Stimulated activated CD8-positive, alpha-beta memory T cell treated with anti-CD3 and anti-CD28 coated beads, Interleukin-15, amount 100 ng/mL, for 1 hour (primary cell): ENCODE results near the gene PLEKHG5.

Source experiments
- DNase-seq: peaks from one replicate; pipeline ENCODE4 v3.0.0-alpha.2; 2020; ENCODE audit warnings: low read depth

PLEKHG5 gene

DNA sequence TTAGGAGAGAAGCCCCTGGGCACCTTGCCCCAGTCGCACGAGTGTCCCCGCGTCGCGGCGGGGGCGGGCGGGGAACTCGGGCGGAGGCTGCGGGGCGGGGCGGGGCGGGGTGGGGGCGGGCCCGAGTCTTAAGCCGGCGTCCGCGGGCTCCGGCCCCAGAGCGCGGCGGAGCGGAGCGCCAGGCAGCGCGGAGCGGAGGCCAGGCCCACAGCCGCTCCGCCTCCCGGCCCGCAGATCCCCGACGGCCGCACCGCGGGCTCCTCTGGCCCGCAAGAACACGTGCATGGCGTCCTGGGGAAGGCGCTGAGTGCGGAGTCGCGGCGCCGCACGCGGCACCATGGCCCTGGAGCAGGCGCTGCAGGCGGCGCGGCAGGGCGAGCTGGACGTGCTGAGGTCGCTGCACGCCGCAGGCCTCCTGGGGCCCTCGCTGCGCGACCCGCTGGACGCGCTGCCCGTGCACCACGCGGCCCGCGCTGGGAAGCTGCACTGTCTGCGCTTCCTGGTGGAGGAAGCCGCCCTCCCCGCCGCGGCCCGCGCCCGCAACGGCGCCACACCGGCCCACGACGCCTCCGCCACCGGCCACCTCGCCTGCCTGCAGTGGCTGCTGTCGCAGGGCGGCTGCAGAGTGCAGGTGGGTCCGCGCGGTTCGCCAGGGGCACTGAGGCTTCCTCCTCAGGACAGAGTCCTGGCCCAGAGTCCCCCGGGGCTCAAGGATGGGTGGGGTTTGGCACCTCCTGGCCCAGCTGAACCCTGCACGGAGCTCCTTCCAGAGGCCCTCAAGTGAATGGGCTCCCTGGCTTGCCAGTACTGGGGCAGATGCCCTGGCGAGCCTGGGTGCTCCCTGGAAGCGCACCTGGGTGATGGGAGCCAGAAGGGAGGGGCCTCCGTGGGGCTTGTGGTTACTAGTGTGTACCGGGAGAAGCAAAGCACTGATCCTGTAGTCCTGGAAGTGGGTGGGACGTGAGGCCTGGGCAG is 66.6 kb downstream of the PLEKHG5 start, which contains the start of gene ESPN:
ESPN (plus strand) TSS at position 158 of the 975 bp plus-strand sequence; CDS start at position 338, 180 bp downstream.
- no peak for DNase-seq

DNA sequence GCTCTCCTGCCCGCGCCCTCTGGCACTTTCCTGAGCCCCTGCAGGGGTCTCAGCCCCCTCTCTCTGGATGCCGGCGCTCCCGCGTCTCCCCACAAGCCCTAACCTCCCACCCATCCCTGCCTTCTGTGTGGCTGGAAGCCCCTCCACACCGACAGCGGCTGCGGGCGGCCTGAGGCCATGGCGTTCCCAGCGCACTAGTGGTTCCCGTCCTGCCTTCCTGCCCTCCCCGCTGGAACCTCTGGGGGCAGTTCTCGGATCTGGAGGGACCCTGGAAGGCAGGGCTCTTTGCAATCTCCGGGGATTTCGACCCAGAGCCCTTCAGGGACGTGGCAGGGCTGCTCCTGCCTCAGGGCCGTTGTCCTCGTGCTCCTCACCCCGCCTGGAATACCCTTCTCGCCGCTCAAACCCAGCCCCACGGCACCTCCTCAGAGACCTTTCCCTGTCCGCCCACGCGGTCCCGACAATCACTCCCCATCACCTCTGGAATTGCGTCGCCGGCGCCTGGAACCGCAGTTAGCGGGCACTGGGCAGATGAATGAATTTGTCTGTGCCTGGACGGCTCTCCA is 67.4 kb downstream of the PLEKHG5 start:
- DNase-seq = no peak

DNA sequence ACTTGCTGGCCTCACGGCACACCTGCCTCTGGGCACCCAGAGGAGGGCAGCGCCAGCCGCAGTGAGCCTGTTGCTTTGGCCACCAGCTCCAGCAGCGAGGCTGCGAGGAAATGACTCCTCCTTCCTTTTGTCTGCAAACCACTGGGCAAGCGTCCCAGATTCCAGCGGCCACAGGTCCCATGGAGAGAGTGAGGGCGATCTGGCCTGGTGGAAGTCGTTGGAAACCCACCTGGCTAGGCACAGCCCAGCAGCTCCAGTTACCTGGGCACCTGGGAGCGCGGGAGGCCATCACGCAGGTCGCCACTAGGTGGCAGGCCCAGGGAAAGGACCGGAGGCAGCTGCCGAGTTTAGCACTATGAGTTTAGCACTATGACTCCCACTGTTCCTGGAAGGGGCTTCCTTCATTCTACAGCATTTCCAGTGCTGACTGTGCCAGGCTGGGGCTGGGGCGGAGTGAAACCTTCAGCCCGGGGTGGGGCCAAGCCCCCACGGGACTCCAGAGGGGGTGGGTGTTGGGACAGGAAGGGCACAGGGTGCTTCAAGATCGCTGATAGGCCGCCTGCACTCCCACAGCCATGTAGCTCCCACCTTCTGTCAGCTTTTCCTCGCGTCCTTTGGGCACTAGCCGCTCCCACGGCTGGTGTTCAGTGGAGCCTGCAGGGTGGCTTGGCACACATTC is 68.0 kb downstream of the PLEKHG5 start:
- peak; percentile 55 for DNase-seq

DNA sequence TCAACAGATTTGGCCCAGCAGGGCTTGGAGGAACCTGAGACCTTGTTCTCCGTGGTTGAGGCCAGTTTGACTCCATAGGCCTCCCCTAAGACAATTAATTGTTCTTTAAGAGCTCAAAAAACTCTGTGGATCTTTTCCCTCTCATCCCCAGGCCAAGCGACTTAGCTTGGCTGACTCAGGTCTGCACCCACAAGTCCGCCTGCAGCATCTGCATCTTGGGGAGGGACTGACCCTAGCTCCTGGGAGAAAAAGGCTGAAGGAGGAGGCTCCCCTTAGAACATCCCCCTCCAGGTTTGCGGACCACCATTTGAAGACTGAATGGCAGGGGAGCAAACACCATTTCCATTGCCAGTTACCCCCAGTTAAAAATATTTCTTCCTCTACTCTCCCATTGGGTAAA is 70.2 kb downstream of the PLEKHG5 start:
- no peak for DNase-seq

DNA sequence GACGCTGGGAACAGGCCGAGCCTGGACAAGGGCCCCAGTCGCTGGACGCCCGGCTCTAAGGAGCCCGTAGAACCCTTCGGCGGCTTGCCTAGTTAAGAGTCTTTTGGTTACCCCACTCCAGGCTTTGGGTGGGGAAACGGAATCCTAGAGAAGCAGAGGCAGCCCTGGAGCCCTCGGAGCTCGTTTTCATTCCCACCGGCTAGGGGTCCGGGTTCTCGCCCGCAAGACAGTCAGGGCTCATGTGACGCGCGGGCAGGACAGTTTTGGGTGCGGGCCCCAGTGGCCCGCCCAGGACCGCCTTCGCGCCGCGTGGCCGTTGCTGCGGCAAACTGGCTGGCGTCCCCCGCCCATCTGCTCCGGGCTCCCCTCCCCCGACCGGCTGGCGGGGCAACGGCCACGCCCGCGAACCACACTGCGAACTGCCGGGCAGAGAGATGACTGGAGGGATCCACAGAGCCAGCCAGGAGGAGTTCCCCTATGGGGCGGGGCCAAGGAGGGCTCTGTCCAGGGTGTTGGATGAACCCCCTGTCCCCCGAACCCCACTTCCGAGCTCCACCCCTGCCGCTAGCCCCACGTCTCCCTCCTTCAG is 70.9 kb downstream of the PLEKHG5 start:
- DNase-seq = no peak

DNA sequence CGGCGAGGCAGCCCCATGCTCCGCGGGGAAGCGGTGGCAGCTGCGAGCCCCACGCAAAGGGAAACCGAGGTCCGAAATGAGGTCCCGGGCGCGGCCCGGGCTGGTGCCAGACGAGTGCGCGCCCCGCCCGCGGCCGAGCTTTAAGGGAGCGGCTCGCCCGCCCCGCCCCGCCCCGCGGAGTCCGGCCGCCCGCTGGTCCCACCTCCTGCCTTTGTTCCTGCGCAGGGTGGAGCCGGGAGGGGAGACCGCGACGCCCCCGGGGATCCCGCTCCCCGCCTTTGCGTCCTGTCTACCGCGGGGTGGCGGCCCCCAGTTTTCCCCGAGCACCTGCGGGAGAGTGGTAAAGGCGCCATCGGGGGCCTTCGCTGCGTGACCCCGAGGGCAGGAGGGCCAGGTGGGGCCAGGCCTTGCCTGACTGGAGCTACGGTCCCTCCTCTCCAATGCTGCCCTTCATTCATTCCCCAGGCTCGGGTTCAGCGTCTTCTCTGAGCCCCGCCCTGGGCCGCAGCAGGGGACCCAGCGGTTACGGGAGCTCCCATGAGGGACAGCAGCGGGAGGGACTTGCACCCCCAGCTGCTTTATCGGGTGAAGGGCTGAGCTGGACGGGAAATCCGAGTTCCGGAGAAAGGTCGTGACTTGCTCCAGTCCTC is 71.5 kb downstream of the PLEKHG5 start, which contains the start of gene HES2:
HES2 (minus strand) TSS at position 116 of the 650 bp plus-strand sequence; CDS start at position 17, 99 bp downstream.
- DNase-seq = no peak

DNA sequence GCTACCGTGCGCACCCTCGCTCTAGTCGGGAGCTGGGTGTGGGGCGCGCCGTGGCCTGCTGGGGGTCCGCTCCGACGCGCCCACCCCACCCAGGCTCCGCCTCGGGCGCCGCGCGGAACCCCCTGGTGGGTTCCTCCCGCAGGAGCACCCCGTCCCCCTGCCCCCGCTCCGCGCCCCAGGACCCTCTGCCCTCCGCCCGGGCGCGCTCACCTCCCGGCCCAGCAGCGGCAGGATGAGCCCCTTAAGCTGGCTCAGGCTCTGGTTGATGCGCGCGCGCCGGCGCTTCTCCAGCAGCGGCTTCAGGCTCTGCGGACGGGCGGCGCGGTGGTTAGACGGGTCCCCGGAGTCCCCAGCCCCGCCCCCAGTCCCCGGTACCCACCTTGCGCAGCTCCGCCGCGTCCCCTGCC is 72.1 kb downstream of the PLEKHG5 start:
- DNase-seq = no peak

DNA sequence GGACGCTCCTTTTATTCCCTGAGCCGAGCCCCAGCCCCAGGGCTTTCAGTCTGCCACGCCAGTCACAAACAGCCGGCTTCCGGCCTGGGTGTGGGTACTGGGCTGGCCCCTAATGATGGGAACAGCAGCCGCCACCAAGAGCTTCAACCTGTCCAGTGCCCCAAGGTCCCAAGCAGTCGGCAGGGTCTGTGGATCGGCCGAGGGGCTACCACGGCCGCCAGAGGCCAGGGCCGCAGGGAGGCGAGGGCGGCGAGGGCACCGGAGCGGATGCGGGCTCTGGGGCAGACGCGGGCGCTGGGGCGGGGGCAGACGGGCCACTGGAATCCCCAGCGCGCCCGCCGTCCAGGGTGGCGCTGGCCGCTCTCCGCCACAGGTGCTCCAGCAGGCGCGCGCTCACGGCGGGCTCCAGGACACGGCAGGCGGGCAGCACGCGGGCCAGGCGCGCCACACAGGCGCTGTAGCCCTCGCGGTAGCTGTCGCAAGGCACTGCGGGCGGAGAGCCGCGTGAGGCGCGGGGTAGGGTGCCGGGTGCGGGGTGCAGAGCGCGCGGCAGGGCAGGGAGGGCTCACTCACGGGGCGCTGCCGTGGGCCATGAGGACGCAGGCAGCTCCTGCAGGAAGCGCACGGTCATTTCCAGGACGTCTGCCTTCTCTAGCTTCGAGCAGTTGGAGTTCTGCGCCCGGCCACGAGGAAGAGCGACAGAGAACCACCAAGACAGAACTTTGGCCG is 72.6 kb downstream of the PLEKHG5 start:
- DNase-seq = no peak

DNA sequence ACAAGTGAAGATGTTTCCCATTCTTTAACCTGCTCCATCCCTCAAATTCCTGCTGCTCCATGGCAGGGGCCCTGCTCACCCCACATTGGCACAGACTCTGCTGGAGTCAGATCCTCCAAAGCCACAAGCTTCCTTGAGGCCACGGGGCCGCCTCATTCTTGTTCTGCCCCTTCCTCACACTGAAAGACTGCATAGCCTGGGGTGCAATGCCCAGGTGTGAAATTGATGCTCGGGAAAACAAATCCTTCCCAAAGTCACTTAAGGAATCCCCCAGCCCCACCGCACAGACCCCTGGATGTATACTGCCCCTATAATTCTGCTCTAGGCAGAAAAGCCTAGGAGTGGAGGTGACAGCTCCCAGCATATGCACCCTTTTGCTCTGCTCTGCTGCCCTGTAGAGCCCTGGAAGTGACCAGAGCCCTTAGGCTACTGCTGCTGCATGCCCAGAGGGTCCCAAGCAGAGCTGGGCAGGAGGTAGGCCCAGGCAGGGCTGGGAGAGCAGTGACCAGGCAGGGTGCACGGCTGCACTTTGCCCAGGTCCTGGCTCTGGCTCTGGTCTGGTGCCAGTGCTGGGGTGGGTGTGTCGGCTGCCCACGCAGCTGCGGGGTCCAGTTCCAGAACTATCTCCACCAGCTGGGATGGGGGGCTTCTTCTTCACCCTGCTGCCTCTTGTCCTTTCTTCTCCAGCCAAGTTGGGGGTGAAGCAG is 73.4 kb downstream of the PLEKHG5 start:
- no peak for DNase-seq
